ENCODE results near the gene AGBL4.
A peak's percentile ranks its signal among the peaks of the same experiment; 100 is the strongest.

The AGBL4 gene

DNA sequence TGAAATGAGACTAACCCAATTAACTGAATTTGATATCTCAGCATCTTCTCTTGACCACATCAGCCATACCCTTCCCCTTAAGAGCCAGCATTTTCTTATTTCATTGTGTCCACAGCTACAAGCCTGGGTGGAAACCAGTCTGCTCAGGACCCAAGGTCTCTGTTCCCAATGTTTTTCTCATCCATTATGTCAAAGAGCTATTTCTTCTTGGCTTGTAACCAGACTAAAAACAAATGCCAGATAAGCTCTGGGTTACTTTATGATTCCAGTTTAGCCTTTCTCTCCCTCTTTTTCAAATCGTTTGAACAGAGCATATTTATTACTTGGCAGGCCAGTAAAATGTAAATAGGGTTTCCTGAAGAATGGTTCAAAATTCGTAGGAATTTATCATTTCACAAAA is 1442.5 kb downstream of the AGBL4 start:
- DNase-seq (ENCODE audit: low spot score) = no peak

- DNase-seq (ENCODE audit: low spot score) = no peak
Measured at GRCh38 chr1:48576565-48576964, 1447.2 kb downstream of the AGBL4 start.

DNA sequence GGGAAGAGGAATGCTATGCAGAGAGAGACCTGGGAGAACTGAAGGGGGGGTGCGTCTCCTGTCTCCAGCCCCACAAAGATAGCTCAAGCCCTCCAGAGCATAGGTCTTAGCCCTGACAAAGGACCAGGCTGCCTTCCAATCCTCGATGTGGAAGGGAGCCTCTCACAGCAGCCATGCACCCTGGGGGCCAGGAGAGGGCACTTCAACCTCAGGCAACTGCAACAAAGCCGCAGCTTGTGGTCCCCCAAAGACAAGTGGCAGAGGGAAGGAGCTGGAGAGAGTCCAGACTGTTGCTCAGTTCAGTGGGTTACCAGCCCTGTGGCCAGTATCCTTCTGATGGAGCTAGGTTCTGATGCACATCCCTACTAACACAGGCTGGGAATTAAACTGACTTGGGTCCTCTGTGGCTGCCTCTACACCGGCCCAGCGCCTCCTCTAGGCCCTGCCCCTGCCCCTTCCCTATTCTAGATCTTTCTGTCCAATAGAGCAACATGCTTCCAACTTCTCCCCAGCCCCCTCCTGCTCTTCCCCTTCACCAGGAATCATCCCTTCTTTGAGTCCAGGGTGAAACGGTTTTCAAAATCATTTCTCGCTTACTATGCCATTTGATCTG is 1451.0 kb downstream of the AGBL4 start:
- DNase-seq (ENCODE audit: low spot score) = peak; percentile 82

- no peak for DNase-seq (ENCODE audit: low spot score)
Measured at GRCh38 chr1:48572134-48572533, 1451.6 kb downstream of the AGBL4 start.

- no peak for DNase-seq (ENCODE audit: low spot score)
Measured at GRCh38 chr1:48571303-48571987, 1452.3 kb downstream of the AGBL4 start.

DNA sequence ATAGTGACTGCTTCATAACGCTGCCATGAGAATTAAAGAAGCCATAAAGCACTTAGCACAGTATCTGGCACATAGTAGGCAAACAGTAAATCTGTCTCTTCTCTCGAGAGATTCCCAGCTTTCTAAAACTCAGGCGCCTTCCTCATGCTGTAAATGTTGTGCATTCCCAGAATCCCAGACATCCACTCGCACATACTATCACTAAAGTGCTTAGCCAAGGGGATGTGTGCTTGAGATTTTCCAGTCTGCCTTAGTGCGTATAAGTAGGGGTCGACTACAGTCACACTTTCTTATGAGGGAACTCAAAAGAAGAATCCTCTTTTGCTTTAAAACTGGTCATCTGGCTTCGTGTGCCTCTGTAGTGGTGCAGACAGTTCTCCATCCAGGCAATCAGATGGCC is 1453.2 kb downstream of the AGBL4 start:
- DNase-seq (ENCODE audit: low spot score) = no peak

GRCh38 chr1:48568501-48568900 is 1455.3 kb downstream of the AGBL4 start:
- no peak for DNase-seq (ENCODE audit: low spot score)

DNA sequence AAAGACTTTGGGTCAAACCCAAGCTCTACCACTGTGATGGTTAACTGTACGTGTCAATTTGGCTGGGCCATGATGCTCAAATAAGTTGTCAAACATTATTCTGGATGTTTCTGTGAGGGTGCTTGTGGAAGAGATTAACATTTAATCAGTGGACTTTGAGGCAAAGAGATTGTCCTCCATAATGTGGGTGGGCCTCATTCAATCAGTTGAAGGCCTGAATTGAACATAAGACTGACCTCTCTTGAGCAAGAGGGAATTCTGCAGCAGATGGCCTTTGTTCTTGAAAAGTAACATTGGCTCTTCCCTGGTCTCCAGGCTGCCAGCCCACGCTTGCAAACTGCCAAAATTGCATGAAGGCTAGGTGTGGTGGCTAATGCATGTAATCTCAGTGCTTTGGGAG is 1457.3 kb downstream of the AGBL4 start:
- no peak for DNase-seq (ENCODE audit: low spot score)

DNA sequence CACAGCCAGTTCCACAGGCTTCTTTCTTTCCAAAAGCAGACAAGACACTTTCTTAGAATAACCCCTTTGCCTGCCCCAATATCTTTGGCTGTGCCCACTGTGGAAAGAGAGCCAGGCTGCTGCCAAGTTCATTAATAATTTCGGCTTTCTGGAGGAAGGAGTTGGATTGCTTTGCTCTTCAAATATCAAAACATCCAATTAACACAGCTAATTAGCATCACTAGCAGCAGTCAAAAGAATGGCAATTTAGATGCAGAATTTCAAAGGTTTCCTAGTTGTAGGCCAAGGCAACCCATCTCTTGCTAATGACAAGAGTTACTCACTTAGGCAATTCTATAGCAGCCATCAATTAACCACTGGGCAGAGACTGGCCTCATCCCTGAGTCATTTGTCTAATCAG is 1460.7 kb downstream of the AGBL4 start:
- no peak for DNase-seq (ENCODE audit: low spot score)

DNA sequence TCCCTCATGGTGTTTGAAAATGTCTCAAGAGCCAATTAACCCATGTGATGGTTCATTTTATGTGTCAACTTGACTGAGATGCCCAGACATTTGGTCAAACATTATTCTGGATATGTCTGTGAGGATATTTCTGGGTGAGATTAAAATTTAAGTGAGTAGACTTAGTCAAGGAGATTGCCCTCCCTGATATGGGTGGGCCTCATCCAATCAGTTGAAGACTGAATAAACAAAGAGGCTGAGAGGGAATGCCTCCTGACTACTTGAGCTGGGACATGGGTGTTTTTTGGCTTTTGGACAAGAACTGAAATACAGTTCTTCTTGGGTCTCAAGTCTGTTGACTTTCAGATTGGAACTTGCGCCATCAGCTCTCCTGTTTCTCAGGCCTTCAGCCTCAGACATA is 1462.3 kb downstream of the AGBL4 start:
- no peak for DNase-seq (ENCODE audit: low spot score)

GRCh38 chr1:48560577-48560976 is 1463.2 kb downstream of the AGBL4 start:
- DNase-seq (ENCODE audit: low spot score) = no peak

DNA sequence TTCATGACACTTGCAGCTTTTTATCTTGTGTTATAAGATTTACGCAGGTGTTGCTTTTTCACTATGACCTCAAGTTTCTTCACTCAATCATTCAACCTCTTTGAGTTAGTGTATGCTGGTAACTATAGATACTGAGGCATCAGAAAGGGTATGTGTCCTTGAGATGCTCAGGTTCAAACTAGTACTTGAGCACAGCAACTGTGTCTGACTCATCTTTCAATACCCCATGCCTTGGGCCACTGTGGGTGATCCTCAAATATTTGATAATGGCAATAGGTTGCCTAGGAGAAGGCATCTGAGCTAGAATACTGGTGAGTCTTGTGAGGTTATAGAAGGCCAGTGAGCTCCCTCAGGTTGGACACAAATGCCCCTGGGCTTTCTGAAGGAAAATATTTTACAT is 1463.6 kb downstream of the AGBL4 start:
- DNase-seq (ENCODE audit: low spot score) = no peak

DNA sequence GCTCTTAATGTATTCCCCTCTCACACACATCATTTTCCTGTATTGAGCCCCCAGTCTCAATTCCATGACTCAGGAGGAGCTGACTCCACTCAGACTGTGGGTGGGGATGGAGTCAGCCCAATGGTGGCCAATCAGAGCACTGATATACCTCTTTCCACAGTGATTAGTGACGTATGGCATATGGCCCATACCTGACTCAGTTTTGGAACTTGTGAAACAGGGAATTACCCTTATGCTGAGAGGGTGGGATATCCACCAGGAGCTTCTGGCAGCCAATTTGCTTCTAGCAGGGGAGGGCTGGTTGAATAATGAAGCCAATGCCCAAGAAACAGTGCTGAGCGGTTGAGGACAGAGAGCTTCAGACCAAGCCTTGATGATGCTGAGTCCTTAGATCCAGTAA is 1465.4 kb downstream of the AGBL4 start:
- DNase-seq (ENCODE audit: low spot score) = no peak

GRCh38 chr1:48556186-48556850 is 1467.4 kb downstream of the AGBL4 start:
- no peak for DNase-seq (ENCODE audit: low spot score)

- no peak for DNase-seq (ENCODE audit: low spot score)
Measured at GRCh38 chr1:48555271-48555670, 1468.5 kb downstream of the AGBL4 start.

DNA sequence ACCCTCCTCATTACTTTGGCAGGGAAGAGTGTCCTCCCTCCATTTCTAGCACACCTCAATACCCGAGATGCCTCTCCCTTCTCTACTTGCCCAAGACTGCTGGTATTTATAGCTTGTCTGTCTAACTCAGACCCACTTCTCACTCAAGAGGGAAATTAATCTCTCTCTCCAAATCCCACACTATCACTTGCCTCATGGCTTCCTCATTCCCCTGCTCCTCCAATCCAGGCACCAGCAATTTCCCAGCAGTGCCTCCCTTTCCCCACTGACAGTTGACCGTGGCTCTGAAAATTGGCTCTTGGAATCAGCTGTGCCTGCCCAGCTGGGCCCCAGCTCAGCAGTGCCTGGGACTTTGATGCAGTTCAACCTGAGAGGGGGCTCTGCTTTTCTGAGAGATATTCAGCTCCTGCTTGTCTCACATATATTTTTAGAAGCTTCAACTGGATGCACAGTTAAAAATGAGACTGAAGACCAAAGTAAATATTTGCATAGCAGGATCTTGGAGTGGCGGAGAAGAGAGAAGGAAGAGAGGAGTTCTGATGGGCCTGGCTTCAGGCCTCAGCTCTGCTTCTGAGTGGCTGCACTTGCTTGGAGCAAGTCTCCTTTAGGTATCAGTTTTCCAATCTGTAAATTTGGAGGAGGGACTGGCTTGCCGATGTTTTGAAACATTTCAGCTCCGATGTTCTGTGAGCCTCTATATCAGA is 1470.7 kb downstream of the AGBL4 start:
- no peak for DNase-seq (ENCODE audit: low spot score)

DNA sequence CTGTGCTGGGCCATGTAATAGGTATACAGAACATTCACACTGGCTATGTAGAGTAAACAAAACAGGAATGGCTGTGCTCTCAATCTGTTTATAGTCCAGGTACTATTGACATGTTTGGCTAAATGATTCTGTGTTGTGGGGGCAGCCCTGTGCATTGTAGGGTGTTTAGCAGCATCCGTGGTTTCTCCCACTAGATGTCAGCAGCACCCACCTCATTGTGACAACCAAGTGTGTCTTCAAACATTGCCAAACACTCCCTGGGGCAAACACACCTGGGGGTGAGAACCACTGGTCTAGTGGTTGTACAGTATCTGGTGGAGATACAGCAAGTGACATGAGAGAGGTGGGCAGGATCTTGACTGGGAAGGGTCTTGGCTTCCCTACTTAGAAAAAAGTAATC is 1471.3 kb downstream of the AGBL4 start:
- DNase-seq (ENCODE audit: low spot score) = no peak

DNA sequence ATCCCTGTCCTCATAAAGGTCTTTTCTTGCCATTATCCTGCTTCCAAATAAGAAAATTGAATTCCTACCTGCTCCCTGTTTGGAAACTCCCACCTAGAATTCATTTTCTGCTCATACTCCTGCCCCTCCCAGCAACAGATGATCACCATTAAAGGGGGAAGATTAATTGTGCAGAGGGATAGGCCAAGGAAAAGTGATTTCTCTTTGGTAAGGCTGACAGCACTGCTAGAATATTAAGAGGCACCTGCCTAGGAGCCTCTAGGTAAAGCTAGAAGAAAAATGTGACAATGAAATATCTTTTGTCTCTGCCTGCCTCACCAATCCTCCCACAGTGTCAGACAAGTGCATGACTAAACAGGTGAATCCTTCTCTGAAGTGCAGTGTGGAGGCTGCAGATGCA is 1474.8 kb downstream of the AGBL4 start:
- no peak for DNase-seq (ENCODE audit: low spot score)

DNA sequence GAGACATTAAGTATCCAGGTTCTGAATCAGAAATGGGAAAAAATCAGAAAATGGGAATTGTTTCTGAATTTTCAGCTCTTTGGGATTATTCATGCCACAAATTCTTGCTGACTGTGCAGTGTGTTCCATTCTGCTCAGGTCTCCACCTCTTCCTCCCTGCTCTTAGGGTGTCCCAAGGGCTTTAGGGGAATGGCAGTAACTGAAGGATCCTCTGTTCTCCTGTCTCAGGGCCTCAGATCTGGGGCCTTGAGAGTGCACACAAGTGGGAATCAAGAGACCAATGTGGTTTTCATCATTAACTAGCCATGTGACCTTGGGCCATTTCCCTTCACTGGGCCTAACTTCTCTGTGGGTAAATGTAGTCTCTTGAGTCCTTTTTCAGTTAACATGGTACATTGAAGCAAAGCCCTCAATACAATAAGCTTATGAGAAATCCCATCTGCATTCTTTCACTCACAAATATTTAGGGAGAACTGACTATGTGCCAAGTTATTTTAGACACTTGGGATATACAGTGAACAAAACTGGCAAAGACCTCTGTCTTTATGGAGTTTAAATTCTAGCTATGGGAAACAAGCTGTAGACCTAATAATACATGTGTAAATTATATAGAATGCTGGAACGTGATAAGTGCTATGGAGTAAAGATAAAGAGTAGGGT is 1476.1 kb downstream of the AGBL4 start:
- no peak for DNase-seq (ENCODE audit: low spot score)

- DNase-seq (ENCODE audit: low spot score) = peak; percentile 34
Measured at GRCh38 chr1:48543854-48544253, 1479.9 kb downstream of the AGBL4 start.

- no peak for DNase-seq (ENCODE audit: low spot score)
Measured at GRCh38 chr1:48540587-48540986, 1483.2 kb downstream of the AGBL4 start.

- DNase-seq (ENCODE audit: low spot score) = no peak
Measured at GRCh38 chr1:48536477-48536876, 1487.3 kb downstream of the AGBL4 start.
